ENCODE measurements around the gene HS3ST2.

HS3ST2 gene

GRCh38 chr16:22843122-22843521 lies 29.2 kb downstream of the HS3ST2 start:
- Histone ChIP-seq H3K4me3 (no peak overlapping the region), H3K27ac (no peak overlapping the region)
- no peak for TF ChIP-seq CTCF (IDR thresholded peaks at IDR 0.05)
- DNase-seq (ENCODE audit: low spot score) = no peak

- no peak for TF ChIP-seq CTCF (IDR thresholded peaks at IDR 0.05)
- no peak overlapping the region for H3K4me3 ChIP-seq
- no peak for DNase-seq (ENCODE audit: low spot score)
- no peak overlapping the region for H3K27ac ChIP-seq
Observed at GRCh38 chr16:22843856-22844255, 29.9 kb downstream of the HS3ST2 start.

- no peak for DNase-seq (ENCODE audit: low spot score)
- Histone ChIP-seq H3K4me3 (no peak overlapping the region), H3K27ac (no peak overlapping the region)
- no peak for TF ChIP-seq CTCF (IDR thresholded peaks at IDR 0.05)
Observed at GRCh38 chr16:22844416-22844815, 30.5 kb downstream of the HS3ST2 start.

- DNase-seq (ENCODE audit: low spot score) = no peak
- Histone ChIP-seq H3K4me3 (no peak overlapping the region), H3K27ac (no peak overlapping the region)
- no peak for TF ChIP-seq CTCF (IDR thresholded peaks at IDR 0.05)
Observed at GRCh38 chr16:22847100-22847499, 33.1 kb downstream of the HS3ST2 start.

- Histone ChIP-seq H3K27ac (no peak overlapping the region), H3K4me3 (no peak overlapping the region)
- no peak for TF ChIP-seq CTCF (IDR thresholded peaks at IDR 0.05)
- DNase-seq (ENCODE audit: low spot score) = no peak
Observed at GRCh38 chr16:22847690-22848089, 33.7 kb downstream of the HS3ST2 start.

- TF ChIP-seq CTCF (IDR thresholded peaks at IDR 0.05) = no peak
- Histone ChIP-seq H3K4me3 (no peak overlapping the region), H3K27ac (no peak overlapping the region)
- DNase-seq (ENCODE audit: low spot score) = no peak
Observed at GRCh38 chr16:22848451-22848850, 34.5 kb downstream of the HS3ST2 start.

- no peak overlapping the region for H3K27ac ChIP-seq
- H3K4me3 ChIP-seq = no peak overlapping the region
- no peak for TF ChIP-seq CTCF (IDR thresholded peaks at IDR 0.05)
- DNase-seq (ENCODE audit: low spot score) = no peak
Observed at GRCh38 chr16:22849517-22849916, 35.6 kb downstream of the HS3ST2 start.
